ENCODE data around the gene TRAF1.

Gene TRAF1

DNA sequence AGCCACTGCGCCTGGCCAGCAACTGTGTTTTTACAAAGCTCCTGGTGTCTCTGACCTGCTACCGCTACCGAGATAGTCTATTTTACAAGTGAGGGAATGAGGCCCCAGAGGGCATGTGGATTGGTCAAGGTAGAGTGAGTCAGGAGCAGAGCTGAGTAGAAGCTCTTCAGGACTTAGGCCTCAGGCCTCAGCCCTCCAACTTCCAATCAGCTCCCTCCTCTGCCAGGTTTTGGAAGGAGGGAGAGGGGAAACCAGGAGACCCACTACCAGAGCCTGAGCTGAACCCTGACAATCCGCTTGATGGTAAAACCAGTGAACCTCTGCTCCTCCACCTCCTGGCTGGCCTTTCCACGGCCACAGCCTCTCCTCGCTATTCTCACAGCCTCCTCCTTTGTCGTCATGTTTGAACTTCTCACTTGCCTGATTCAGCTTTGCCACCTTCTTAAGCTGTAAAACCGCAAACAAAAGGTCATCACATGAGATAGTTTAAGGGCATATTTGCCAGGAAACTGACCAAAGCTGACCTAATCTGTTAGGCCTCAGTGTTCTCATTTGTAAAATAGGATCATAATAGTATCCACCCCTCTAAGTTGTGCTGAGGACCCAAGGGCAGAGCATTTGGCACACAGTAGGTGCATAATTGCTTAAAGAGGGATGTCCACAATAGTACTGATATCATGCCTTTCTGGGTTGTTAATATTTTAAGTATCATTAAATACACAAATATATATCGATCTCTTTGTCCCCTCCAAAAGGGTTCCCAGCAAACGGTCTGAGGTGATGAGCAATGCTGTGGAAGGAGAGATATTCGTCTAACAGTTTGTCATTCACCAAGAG lies 1.7 kb downstream of the TRAF1 start:
- H3K4me3 ChIP-seq (ENCODE audit: low read depth, low read length, poor library complexity, severe bottlenecking) = no peak overlapping the region
- H3K9me2 ChIP-seq (ENCODE audit: low read depth, low read length) = no peaks in the 10 kb centered on the region
- H3K36me3 ChIP-seq (ENCODE audit: insufficient read depth, low read length) = no peaks in the 10 kb centered on the region; the same call in 1 of the 2 replicates
- no peaks in the 10 kb centered on the region for H4K20me1 ChIP-seq (ENCODE audit: insufficient read depth, low read length)
- H3K4me1 ChIP-seq (ENCODE audit: insufficient read depth, low read length, severe bottlenecking) = peaks cover 44% of the 10 kb centered on the region
- no peak overlapping the region for H3K27ac ChIP-seq (ENCODE audit: low read depth, low read length, poor library complexity, severe bottlenecking)
- H3K79me2 ChIP-seq (ENCODE audit: insufficient read depth, low read length) = no peaks in the 10 kb centered on the region
- H2AFZ ChIP-seq (ENCODE audit: low read length) = no peak overlapping the region
- H3K27me3 ChIP-seq (ENCODE audit: insufficient read depth, low read length) = no peaks in the 10 kb centered on the region
- TF ChIP-seq, protein P1, sequence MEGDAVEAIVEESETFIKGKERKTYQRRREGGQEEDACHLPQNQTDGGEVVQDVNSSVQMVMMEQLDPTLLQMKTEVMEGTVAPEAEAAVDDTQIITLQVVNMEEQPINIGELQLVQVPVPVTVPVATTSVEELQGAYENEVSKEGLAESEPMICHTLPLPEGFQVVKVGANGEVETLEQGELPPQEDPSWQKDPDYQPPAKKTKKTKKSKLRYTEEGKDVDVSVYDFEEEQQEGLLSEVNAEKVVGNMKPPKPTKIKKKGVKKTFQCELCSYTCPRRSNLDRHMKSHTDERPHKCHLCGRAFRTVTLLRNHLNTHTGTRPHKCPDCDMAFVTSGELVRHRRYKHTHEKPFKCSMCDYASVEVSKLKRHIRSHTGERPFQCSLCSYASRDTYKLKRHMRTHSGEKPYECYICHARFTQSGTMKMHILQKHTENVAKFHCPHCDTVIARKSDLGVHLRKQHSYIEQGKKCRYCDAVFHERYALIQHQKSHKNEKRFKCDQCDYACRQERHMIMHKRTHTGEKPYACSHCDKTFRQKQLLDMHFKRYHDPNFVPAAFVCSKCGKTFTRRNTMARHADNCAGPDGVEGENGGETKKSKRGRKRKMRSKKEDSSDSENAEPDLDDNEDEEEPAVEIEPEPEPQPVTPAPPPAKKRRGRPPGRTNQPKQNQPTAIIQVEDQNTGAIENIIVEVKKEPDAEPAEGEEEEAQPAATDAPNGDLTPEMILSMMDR (IDR thresholded peaks at IDR 0.05; ENCODE audit: low read length) = no peak
- TF ChIP-seq EZH2 (IDR thresholded peaks at IDR 0.05; ENCODE audit: borderline replicate concordance, low read length) = no peak
- no peaks in the 10 kb centered on the region for H3K9me3 ChIP-seq (ENCODE audit: low read length)
- no peak overlapping the region for H3K4me2 ChIP-seq (ENCODE audit: low read length)
- no peak overlapping the region for H3K9ac ChIP-seq (ENCODE audit: low read length)
- H3F3A ChIP-seq (ENCODE audit: insufficient read depth, low read length) = no peaks in the 10 kb centered on the region

DNA sequence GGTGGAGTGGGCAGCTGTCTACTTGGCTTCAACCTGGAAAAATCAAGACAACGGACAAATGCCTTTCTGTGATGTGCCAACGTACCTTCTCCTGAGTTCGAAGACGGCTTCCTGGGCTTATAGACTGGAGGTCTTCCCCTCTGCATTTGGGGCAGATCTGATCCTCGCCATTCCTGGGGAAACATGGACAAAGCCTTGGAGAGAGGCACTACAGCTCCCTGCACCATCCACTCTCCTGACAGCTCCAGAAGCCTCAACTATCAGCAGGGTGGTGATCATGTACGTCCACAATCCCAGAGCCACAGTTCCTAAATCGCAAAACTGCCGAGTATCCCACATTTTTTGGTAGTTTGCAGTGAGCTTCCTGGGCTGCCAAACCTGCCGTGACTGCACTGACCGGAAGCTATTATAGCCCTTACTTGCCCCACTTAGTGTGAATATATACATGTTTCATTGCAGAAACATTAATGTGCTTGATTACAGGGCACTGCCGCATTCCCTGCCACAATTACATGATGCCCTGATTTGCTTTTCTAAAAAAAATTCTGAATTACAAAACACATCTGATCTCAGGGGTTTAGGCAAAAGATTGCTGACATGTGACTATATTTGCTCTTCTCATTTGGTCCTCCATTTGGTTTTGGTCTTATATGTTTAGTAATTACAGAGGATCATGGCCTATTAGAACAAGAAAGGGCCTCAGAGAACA lies 2.8 kb downstream of the TRAF1 start:
- Histone ChIP-seq H3K4me1 (ENCODE audit: insufficient read depth, low read length, severe bottlenecking) (peaks cover 32% of the 10 kb centered on the region), H3K36me3 (ENCODE audit: insufficient read depth, low read length) (no peaks in the 10 kb centered on the region; the same call in 1 of the 2 replicates), H3K9me2 (ENCODE audit: low read depth, low read length) (no peaks in the 10 kb centered on the region), H4K20me1 (ENCODE audit: insufficient read depth, low read length) (no peaks in the 10 kb centered on the region), H3K4me2 (ENCODE audit: low read length) (no peak overlapping the region), H3K27ac (ENCODE audit: low read depth, low read length, poor library complexity, severe bottlenecking) (no peak overlapping the region), H2AFZ (ENCODE audit: low read length) (no peak overlapping the region), H3K27me3 (ENCODE audit: insufficient read depth, low read length) (no peaks in the 10 kb centered on the region), H3K79me2 (ENCODE audit: insufficient read depth, low read length) (no peaks in the 10 kb centered on the region), H3K9ac (ENCODE audit: low read length) (no peak overlapping the region), H3K4me3 (ENCODE audit: low read depth, low read length, poor library complexity, severe bottlenecking) (no peak overlapping the region), H3K9me3 (ENCODE audit: low read length) (no peaks in the 10 kb centered on the region), H3F3A (ENCODE audit: insufficient read depth, low read length) (no peaks in the 10 kb centered on the region)
- TF ChIP-seq, protein P1 (IDR thresholded peaks at IDR 0.05; ENCODE audit: low read length) = no peak
- no peak for TF ChIP-seq EZH2 (IDR thresholded peaks at IDR 0.05; ENCODE audit: borderline replicate concordance, low read length)

DNA sequence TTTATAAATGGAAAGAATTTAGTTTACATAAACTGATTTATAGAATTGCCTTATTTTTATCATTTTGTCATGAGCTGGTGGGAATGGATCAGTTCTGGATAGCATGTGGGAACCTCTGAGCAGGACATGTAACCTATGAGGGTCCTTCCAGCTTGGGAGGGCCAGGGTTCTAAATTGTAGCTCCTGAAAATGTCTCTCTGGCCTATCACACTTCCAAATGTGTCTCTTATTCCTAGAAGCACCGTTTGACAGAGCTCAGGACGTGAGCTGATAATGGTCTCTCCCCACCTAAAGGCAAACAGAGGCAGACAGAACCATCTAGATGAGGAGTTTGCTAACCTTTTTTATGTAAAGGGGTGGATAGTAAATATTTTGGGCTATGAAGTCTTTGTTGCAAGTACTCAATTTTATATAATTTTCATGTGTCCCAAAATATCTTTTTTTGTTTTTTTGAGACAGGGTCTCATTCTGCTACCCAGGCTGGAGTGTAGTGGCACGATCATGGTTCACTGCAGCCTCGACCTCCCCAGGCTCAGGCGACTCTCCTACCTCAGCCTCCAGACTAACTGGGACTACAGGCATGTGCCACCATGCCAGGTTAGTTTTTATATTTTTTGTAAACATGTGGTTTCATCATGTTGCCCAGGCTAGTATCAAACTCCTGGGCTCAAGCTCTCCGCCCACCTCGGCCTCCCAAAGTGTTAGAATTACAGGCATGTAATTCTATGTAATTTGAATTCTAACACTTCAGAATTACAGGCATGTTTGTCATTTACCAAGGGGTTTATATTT lies 4.0 kb downstream of the TRAF1 start:
- Histone ChIP-seq H3K9ac (ENCODE audit: low read length) (no peak overlapping the region), H3K4me2 (ENCODE audit: low read length) (no peak overlapping the region), H2AFZ (ENCODE audit: low read length) (no peak overlapping the region)

More for the DNA sequence above, 4.0 kb downstream of the TRAF1 start:
- Histone ChIP-seq H3K4me3 (ENCODE audit: low read depth, low read length, poor library complexity, severe bottlenecking) (no peak overlapping the region), H3K79me2 (ENCODE audit: insufficient read depth, low read length) (no peaks in the 10 kb centered on the region), H3K9me3 (ENCODE audit: low read length) (no peaks in the 10 kb centered on the region), H3F3A (ENCODE audit: insufficient read depth, low read length) (no peaks in the 10 kb centered on the region), H3K4me1 (ENCODE audit: insufficient read depth, low read length, severe bottlenecking) (peaks cover 21% of the 10 kb centered on the region), H3K27ac (ENCODE audit: low read depth, low read length, poor library complexity, severe bottlenecking) (no peak overlapping the region), H3K36me3 (ENCODE audit: insufficient read depth, low read length) (peaks cover 1% of the 10 kb centered on the region; the same call in 1 of the 2 replicates), H3K27me3 (ENCODE audit: insufficient read depth, low read length) (no peaks in the 10 kb centered on the region), H3K9me2 (ENCODE audit: low read depth, low read length) (no peaks in the 10 kb centered on the region), H4K20me1 (ENCODE audit: insufficient read depth, low read length) (no peaks in the 10 kb centered on the region)
- TF ChIP-seq EZH2 (IDR thresholded peaks at IDR 0.05; ENCODE audit: borderline replicate concordance, low read length) = no peak
- TF ChIP-seq, protein P1 (IDR thresholded peaks at IDR 0.05; ENCODE audit: low read length) = no peak

Data from OCI-LY1 (cell line).